Omental fat pad (tissue), 4 donors: ENCODE data around the gene IQCF5. TPM values are rescaled to one million over a fixed set of nuclear protein-coding genes. Genes with fewer than 3 reads are reported as not detected.

Source experiments
- ATAC-seq: fragments of 150-250 bp; one replicate; pipeline ENCODE4 v1.9.1; 2016; ENCODE audit warnings: mild to moderate bottlenecking, moderate library complexity; ENCODE audit not compliant: low FRiP score
- DNase-seq: peaks from one replicate; pipeline ENCODE4 v3.0.0-alpha.2; 2019; ENCODE audit warnings: low spot score
- CTCF ChIP-seq, 3 donors: fragments of 450-650 bp; IDR thresholded peaks; one replicate each; pipeline ENCODE4 v1.5.1; 2016 to 2017; ENCODE audit warnings: antibody characterized with exemption in 3 of 3, mild to moderate bottlenecking in 3 of 3, moderate library complexity in 2 of 3
- total RNA-seq, 4 donors: library from RNA; depleted of rRNA; stranded (reverse); fragments of >200 nt; gene quantifications; one replicate each; pipeline ENCODE4 v1.1.0, GENCODE V29; 2016

Gene IQCF5
- total RNA-seq, 4 donors from 2014 or later, result not detected

DNA sequence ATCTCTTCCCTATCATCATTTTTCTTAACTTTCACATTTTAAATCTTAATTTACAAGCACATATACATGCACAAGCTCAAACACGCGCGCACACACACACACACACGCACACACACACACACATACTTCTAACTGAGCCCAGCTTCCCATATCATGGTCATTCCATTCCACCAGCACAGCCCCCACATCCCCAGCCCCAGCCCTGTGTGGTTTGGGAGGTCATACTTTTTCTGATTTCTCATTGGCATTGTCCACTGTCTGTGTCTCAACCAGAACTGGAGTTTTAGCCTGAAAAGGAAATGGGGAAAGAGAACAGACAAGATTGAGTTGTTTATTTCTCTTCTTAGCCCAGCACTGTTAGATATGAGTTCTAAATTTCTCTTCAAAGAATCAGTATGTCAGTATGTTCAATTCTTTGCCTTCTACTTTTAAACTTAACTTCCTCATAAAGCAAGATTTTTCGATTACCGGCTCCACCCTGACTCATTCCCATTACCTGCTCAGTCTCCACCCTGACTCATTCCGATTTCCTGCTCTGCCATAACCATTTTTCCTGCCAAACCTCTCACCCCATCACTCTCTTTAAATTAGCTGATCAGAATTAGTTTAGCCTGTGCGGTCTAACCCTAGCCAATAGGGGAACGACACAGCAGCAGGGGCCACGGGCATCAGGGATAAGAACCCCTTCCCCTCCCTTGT is 21.4 kb upstream of the IQCF5 start:
- ATAC-seq, result no peak
- TF ChIP-seq CTCF (IDR thresholded peaks at IDR 0.05), result no peak
- DNase-seq, result no peak

DNA sequence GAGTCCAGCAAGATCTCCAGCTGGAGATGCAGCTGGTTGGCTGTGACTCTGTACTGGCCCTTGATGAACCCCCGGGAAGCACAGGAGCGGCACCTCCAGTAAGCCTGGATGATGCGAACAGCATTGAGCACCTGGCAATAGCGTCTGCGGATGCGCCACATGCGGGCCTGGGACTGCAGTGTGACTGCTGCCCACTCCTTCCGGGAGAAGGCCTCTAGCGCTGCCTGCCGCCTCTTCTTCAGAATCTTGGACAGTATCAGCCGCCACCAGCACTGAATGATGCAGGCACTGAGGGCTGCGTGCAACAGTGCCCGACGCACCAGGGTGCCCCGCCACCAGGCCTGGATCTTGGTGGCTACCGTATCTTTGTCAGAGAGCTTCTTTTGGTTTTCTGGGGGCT is 19.5 kb upstream of the IQCF5 start:
- DNase-seq, result no peak
- no peak for TF ChIP-seq CTCF (IDR thresholded peaks at IDR 0.05)
- ATAC-seq, result no peak

- no peak for ATAC-seq
Measured at GRCh38 chr3:51894391-51894790, 19.0 kb upstream of the IQCF5 start.

DNA sequence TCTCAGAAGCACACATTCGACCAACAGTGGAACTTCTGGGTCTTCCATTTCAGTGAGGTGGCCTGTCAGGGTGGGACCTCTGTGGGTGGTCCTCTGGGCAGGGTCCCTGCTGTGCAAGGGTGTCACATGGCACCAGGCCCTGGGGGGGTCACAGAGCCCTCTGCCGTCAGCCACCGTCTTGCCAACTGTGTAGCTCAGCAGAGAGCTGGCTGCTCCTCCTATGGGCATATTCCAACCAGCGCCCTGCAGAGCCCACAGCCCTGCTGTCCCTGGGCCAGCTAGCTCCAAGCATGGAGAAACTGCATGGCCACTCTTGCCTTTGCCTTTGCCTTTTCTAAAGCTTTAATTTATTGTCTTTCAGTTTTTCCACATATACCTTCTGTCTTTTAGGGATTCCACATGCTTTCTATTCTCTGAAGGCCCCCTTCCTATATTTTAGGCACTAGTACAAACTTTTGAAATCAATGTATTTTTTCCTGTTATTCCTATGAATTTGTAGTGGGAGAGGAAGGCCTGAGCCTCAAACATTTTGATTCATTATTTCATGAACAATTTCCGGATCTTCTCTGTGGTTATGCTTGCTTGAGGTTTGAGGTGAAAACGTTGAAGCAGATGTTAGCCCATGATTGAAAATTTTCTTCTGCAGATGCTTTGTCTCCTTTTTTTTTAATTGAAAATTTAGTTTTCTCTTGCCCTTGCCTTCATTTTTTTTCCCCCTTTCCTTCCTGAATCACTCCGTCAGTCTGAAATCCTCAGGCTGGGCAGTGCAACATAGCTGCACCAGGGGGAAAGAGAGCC is 16.0 kb upstream of the IQCF5 start:
- DNase-seq (no peak), ATAC-seq (no peak)
- no peak for TF ChIP-seq CTCF (IDR thresholded peaks at IDR 0.05)

More at GRCh38 chr3:51894391-51894790, 19.0 kb upstream of the IQCF5 start:
- no peak for TF ChIP-seq CTCF (IDR thresholded peaks at IDR 0.05)
- no peak for DNase-seq

DNA sequence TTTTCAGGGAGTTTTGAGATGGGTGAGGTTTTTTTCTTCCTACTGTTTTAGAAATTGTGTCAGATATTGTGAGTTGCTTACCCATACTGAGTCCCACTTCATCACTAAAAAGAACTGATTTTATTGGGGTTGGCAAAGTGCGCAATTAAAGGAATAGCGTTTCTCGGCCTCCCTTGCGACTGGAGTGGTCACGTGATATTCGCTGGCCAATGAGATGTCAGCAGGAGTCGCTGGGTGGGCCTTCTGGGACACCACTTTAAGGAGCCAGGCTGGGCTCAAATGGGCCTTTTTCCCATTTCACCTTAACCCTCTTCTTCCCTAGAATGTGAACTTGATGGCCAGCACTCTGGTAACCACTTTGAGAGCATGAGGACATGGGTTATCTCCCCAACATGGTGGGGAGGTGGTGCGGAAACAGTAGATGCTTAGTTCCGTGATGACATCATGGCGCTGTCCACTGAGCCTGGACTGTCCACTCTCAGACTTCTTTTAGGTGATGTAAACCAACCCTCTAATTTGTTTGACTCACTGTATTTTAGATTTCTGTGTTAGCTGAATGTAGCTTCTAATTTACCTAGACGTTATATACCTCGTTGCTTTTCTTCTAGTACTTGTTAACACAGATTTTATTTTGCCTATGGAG is 13.2 kb upstream of the IQCF5 start:
- no peak for TF ChIP-seq CTCF (IDR thresholded peaks at IDR 0.05)
- no peak for DNase-seq
- ATAC-seq, result no peak

GRCh38 chr3:51887620-51888019 is 12.2 kb upstream of the IQCF5 start:
- DNase-seq, result no peak
- TF ChIP-seq CTCF (IDR thresholded peaks at IDR 0.05), result no peak
- ATAC-seq, result no peak
